CD4-positive, alpha-beta T cell treated with Interleukin-17A for 1 hour (primary cell): ENCODE measurements around the gene ZNF101.

Experiments used
- DNase-seq: peaks from one replicate; pipeline ENCODE4 v3.0.0-alpha.2; 2020

The ZNF101 gene

GRCh38 chr19:19642506-19643157 is 26.0 kb upstream of the ZNF101 start:
- peak; percentile 74 for DNase-seq

GRCh38 chr19:19643158-19644053 is 25.2 kb upstream of the ZNF101 start, which contains the start of gene GMIP:
Gene GMIP, minus strand, starts transcription at chr19:19643657. Its CDS starts 128 bp downstream, at chr19:19643529.
- peak; percentile 90 for DNase-seq

- DNase-seq = no peak
These were observed 24.6 kb upstream of the ZNF101 start for GRCh38 chr19:19644054-19644388.

- DNase-seq = no peak
These were observed 23.3 kb upstream of the ZNF101 start for GRCh38 chr19:19645233-19645870.

- no peak for DNase-seq
These were observed 21.4 kb upstream of the ZNF101 start for GRCh38 chr19:19647037-19647835.

GRCh38 chr19:19649155-19649554 is 19.5 kb upstream of the ZNF101 start:
- no peak for DNase-seq

- DNase-seq = no peak
These were observed 19.1 kb upstream of the ZNF101 start for GRCh38 chr19:19649580-19649995.

GRCh38 chr19:19650331-19650730 is 18.3 kb upstream of the ZNF101 start:
- no peak for DNase-seq

GRCh38 chr19:19651076-19651475 is 17.6 kb upstream of the ZNF101 start:
- no peak for DNase-seq

- no peak for DNase-seq
These were observed 15.9 kb upstream of the ZNF101 start for GRCh38 chr19:19652482-19653295.

- DNase-seq = no peak
These were observed 15.0 kb upstream of the ZNF101 start for GRCh38 chr19:19653597-19654147.

- DNase-seq = no peak
These were observed 14.2 kb upstream of the ZNF101 start for GRCh38 chr19:19654441-19654840.

- DNase-seq = no peak
These were observed 13.5 kb upstream of the ZNF101 start for GRCh38 chr19:19655051-19655594.

GRCh38 chr19:19655641-19656343 is 12.8 kb upstream of the ZNF101 start:
- no peak for DNase-seq

GRCh38 chr19:19656451-19657396 is 11.9 kb upstream of the ZNF101 start:
- no peak for DNase-seq

GRCh38 chr19:19657397-19657783 is 11.2 kb upstream of the ZNF101 start:
- DNase-seq = no peak

- DNase-seq = no peak
These were observed 8.9 kb upstream of the ZNF101 start for GRCh38 chr19:19659646-19660245.

GRCh38 chr19:19661141-19661674 is 7.4 kb upstream of the ZNF101 start:
- no peak for DNase-seq
